RPMI8226 (cell line): Measurements from ENCODE around the gene MYO10.
"Not testable (repeated sequence)": the region's sequence is repeated elsewhere in the genome, so short reads cannot be mapped to it uniquely, and the experiment has no call there.

ENCODE experiments used
- DNase-seq: peaks from one replicate; pipeline ENCODE4 v3.0.0-alpha.2; 2015

Gene MYO10

DNA sequence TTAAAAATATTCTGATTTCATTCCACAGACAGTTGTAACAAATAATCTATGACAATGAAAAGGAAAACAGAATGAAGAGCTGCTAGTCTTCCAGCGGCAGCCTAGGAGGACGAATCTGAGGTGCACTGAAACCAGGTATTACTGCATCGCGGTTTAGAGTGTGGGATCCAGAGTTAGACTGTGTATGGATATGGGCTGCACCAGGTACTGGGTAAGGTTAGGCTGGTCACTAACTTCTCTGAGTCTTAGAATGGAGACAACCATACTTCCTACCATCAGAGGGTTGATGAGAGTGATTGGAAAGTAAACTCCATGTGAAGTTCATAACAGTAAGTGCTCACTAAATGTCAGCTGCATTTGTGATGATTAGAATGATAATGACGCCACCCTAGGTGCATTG lies 158.7 kb downstream of the MYO10 start:
- DNase-seq = no peak

DNA sequence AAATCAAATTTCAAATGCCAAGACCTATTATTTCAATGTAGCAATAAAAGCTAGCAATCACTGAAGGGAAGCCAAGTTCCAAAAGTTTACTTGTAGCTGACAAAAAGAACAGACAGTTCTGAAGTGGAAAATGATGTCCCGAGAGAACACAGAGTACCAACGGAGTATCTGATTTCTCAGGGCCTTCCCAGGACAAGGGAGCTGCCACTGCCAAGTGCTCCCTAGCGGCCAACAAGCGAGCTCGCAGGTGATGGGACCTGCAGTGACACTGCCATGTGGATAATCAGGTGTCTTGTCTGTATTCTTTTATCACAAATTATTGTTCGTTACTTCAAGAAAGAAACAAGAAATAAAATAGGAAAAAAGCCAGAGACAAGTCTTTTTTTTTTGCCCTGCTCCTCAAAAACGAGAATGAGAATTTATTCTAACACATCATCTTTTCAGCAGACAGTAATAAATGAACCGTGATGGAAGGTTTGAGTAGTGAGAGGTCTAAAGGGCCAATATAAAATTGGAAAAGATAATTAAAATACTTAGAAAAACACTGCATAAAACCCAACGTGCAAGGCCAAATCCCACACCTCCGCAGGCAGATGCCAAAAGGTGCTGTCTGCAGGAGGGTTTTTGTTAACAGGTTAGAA lies 159.4 kb downstream of the MYO10 start:
- peak; percentile 26 for DNase-seq

DNA sequence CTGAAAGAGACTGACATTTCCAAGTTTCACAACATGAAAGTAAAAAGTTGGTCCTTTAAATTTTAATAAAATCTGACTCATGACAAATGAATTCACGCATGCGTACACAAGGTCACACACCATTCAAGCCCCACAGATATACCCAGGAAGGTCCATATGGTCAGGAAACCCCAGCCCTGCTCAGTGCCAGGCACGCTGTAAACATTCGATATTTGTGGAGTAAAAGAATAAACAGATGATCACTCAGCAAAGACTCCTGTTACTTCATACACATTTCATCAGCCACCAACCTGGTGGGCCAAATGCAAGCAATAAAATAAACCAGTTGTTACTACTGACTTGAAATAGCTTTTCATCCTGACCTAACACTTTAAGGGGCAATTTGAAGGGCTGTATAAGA lies 161.3 kb downstream of the MYO10 start:
- no peak for DNase-seq

- no peak for DNase-seq
Observed at GRCh38 chr5:16773991-16774390, 162.1 kb downstream of the MYO10 start.

DNA sequence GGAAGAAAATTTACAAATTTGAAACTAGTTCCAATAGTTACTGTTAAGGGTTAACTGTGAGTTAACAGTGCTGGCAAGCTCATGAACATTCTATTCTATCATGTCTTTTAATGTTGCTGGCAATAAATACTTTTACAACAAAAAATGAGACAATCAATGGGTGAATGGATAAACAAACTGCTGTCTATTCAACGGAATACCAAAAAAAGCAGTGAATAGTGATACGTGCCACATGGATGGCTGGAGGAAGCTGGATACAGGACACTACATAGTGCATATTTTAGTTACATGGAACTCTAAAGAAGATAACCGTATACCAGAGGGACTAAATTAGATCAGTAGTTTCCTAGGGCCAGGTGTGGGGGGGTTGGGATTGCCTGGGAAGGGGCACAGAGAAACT lies 163.5 kb downstream of the MYO10 start:
- DNase-seq = no peak

DNA sequence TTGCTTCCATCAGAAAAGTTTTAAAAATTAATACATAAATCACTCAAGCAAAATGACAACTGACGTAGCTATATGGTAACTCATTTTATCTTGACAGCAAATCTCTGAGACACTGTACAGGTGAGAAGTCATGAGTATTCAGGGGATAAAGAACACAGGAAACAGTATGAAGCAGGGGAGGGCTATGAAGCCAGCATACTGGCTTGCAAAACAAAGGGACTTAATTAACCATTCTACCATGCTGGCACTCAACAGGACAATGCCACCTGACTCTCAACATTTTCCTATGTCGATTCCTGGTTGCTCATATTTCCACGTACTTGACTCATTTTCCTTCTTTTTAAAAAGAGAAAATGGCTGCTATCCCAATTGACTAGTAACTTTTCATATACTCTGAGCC lies 167.9 kb downstream of the MYO10 start:
- DNase-seq = no peak

GRCh38 chr5:16763211-16763610 lies 172.9 kb downstream of the MYO10 start:
- no peak for DNase-seq

DNA sequence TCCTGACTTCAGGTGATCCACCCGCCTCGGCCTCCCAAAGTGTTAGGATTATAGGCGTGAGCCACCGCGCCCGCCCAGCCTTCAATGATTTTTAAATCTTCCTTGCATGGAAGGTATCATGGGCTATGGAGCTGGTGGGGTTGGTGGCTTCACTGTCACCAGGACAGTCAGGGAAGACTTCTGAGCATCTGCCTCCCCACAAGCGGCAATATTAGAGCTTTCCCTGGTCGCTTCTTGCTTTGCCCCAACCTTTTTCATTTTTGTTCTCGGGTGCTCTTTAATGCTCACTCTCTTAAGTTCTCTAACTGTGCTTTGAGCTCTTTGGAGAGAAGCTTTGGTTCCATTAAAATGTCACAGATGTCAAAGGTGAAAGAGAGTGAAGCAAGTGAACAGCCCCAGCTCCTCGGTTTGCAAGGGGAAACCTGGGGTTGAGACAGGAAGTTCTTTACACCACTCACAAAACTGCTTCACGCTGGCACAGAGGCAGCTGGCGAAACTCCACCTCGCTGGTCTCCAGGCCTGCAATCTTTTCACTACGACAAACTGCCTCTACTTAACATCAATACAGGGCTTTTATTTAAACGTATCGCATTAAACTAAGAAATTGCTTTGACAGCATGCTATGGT lies 176.8 kb downstream of the MYO10 start:
- DNase-seq = peak; percentile 3

- DNase-seq = no peak
Observed at GRCh38 chr5:16757989-16758501, 178.0 kb downstream of the MYO10 start.

- not testable (repeated sequence) for DNase-seq
Observed at GRCh38 chr5:16757577-16757976, 178.5 kb downstream of the MYO10 start.

DNA sequence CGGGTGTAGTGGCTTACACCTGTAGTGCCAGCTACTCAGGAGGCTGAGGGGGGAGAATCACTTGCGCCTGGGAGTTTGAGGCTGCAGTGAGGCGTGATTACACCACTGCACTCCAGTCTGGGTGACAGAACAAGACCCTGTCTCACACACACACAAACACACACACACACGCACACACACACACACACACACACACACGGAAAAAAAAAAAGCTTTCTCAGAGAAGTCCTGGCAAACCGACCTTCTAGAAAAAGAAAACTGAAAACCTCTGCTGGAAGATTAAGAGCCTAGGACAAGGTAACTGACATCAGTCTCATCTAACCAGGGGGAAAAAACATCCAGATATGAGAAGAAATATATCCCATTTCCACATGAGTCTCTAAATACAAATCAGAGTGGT lies 178.9 kb downstream of the MYO10 start:
- no peak for DNase-seq

DNA sequence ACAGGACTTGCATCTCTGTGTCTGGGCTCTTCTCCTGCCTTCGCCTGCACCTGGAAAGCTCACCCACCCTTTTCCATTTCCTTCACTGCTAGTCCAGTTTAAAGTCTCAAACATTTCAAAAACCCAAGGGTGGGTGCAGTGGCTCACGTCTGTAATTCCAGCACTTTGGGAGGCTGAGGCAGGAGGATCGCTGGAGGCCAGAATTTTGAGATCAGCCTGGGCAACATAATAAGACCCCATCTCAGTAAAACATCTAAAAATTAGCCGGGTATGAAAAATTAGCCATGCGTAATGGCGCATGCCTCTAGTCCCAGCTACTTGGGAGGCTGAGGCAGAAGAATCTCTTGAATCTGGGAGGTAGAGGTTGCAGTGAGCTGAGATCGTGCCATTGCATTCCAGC lies 179.4 kb downstream of the MYO10 start:
- no peak for DNase-seq

DNA sequence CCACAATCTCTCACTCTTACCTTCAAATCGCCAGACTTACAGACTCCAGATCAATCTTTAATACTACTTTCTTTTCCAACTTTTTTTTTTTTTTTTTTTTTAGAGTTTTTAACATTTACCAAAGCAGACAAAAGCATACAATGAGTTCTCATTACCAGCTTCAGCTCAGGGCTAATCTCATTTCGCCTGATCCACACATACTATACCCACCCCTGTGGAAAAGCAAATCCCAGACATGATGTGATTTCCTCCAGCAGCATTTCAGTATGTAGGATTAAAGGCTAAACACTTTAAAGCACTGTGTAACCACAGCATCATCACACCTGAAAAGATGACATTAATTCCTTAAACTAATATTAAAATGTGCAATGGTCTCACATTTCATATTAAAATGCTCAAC lies 180.4 kb downstream of the MYO10 start:
- no peak for DNase-seq

DNA sequence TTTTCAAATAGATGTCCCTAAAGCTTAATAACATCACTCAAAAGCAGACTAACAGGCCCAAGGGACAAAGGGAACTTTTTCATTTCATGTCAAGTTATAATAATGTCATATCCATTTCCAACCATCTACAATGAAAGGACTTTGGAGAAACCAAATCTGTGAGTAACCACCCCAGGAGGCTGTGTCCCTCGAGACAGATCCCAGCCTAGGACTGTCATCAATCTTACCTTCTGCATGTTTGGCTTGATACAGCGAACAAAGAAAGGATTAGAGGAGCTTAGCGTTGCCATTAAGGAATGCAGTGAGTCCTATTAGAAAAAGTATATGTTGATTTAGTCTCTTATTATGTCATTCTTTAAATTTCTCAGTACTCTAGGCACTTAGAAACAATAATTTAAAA lies 181.5 kb downstream of the MYO10 start:
- no peak for DNase-seq

DNA sequence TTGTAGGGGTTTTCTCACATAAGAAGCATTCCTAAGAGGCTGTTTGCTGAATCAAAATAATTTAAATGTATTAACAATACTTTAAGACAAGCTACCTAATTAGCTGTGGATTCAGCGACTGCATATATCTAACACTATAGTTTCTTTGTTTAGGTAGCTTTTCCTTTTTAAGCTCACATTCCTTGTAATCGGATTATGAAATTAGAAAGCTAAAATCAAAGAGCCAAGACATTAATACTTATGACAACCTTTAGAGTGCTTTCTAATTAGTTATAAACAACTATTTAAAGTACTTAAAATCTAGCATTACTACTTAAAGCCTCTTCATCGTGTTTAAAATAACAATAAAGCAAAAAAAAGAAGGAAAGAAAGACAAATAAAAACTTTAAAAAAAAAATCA lies 182.0 kb downstream of the MYO10 start:
- no peak for DNase-seq

DNA sequence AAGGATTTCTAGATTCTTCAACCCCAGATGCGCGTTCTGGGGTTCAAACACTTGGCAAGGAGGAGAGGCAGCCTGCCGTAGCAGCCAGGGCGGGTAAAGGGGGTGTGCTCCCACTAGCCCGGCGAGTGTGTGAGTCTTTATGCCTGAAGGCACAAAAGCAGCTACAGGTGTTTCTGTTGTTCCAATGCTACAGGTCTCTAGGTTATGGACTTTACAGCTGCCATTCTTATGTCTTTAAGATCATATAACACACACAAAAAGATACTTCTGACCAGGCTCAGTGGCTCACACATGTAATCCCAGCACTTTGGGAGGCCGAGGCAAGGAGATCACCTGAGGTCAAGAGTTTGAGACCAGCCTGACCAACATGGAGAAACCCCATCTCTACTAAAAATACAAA lies 185.6 kb downstream of the MYO10 start:
- no peak for DNase-seq

- no peak for DNase-seq
Observed at GRCh38 chr5:16749626-16750025, 186.5 kb downstream of the MYO10 start.

GRCh38 chr5:16744164-16744880 lies 191.8 kb downstream of the MYO10 start:
- no peak for DNase-seq

GRCh38 chr5:16742938-16743337 lies 193.2 kb downstream of the MYO10 start:
- no peak for DNase-seq

GRCh38 chr5:16740811-16741392 lies 195.2 kb downstream of the MYO10 start:
- DNase-seq = no peak

DNA sequence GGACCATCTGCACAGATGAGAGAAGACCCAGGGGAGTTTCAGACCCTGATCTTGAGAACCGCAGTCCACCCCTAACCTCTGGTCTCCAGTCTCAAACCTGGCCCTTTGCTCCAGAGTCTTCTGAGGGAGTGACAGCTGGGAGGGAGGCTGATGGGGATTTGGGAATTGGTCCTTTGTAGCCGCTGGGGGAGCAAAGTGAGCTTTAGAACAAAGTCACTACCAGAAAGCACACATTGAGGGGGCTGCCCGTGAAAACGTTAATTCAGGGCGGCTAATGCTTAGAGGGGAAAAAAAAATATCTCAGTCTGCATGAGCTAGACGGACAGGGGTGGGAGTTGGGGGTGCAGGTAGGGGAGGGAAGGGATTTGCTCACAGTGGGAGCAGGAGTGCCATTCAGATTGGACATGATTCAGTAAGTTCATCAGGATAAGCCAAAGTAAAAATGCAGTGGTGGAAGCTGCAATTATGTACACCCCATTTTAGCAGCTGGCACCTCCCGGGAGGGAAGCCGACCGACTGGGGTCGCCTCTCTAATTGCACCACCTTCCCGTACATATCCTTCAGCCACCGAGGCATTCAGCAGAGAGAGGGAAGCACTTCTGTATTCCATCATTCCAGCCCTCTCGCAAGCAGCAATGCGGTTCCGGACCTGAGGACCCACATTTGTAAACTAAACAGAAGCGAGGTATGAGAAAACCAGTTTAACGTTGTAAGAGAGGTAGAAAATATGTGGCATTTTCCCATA lies 195.8 kb downstream of the MYO10 start:
- no peak for DNase-seq

DNA sequence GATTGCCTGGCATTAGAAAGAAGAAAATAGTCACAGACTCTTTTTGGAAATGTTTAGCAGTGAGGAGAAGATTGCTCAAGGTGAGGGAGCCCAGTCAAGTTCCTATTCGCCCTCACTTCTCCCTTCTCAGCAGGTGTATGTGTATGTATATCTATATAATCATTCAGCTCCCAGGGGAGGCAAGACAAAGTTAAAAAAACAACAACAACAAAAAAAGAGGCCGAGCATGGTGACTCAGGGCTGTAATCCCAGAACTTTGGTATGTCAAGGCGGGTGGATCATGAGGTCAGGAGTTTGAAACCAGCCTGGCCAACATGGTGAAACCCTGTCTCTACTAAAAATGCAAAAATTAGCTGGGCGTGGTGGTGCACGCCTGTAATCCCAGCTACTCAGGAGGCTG lies 197.7 kb downstream of the MYO10 start:
- DNase-seq = not testable (repeated sequence)
